ENCODE data around the gene CAMLG. TPM values are rescaled to one million over a fixed set of nuclear protein-coding genes. Genes with fewer than 3 reads are reported as not detected.

CAMLG gene
- total RNA-seq, 1 donor from 2014 or later, result 27.7 TPM

DNA sequence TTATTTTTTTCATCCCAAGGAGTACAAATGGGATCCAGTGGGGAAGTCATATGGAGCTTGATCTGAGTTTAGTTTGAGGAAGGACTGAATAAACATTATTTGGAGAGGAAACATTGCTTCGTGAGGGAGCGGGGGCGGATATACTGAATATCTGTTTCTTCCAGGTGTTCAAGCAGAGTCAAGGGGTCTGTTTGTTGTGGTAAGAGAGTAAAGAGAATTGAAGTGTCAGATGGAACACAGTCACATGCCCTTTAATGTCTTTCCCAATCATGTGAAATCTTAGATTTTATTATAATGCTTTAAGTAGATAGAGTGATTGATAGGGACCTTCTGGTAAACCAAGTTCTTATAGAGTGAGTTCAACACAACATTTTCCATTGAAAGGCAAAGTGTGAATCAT, 53.9 kb downstream of the CAMLG start:
- H3K4me1 ChIP-seq (ENCODE audit: insufficient read depth, low read length), result no peaks in the 10 kb centered on the region
- no peaks in the 10 kb centered on the region for H3K9me3 Mint-ChIP-seq (ENCODE audit: unreplicated experiment)
- H3K27ac ChIP-seq (ENCODE audit: low read depth, low read length), result no peak overlapping the region
- H3K27me3 Mint-ChIP-seq (ENCODE audit: low read depth, unreplicated experiment), result no peaks in the 10 kb centered on the region
- no peaks in the 10 kb centered on the region for H3K27me3 ChIP-seq (ENCODE audit: insufficient read depth, low read length)
- H3K36me3 ChIP-seq (ENCODE audit: insufficient read depth, low read length), result peaks cover 46% of the 10 kb centered on the region
- peaks cover 12% of the 10 kb centered on the region for H4K20me1 ChIP-seq (ENCODE audit: insufficient read depth, low read length)
- H3K9me3 ChIP-seq (ENCODE audit: insufficient read depth, low read depth, low read length), result no peaks in the 10 kb centered on the region
- no peak overlapping the region for H3K4me3 Mint-ChIP-seq (ENCODE audit: unreplicated experiment)
- no peaks in the 10 kb centered on the region for H3K79me2 ChIP-seq (ENCODE audit: insufficient read depth, low read length)
- H3K27ac Mint-ChIP-seq (ENCODE audit: unreplicated experiment), result no peak overlapping the region
- H3K4me1 Mint-ChIP-seq (ENCODE audit: low read depth, unreplicated experiment), result peaks cover 16% of the 10 kb centered on the region
- no peak for DNase-seq (ENCODE audit: low read depth)
- FAIRE-seq, result no peak
- H3K4me2 ChIP-seq (ENCODE audit: low read length), result no peak overlapping the region
- TF ChIP-seq, protein P1, sequence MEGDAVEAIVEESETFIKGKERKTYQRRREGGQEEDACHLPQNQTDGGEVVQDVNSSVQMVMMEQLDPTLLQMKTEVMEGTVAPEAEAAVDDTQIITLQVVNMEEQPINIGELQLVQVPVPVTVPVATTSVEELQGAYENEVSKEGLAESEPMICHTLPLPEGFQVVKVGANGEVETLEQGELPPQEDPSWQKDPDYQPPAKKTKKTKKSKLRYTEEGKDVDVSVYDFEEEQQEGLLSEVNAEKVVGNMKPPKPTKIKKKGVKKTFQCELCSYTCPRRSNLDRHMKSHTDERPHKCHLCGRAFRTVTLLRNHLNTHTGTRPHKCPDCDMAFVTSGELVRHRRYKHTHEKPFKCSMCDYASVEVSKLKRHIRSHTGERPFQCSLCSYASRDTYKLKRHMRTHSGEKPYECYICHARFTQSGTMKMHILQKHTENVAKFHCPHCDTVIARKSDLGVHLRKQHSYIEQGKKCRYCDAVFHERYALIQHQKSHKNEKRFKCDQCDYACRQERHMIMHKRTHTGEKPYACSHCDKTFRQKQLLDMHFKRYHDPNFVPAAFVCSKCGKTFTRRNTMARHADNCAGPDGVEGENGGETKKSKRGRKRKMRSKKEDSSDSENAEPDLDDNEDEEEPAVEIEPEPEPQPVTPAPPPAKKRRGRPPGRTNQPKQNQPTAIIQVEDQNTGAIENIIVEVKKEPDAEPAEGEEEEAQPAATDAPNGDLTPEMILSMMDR (IDR thresholded peaks at IDR 0.05; ENCODE audit: insufficient read depth, low read depth, low read length), result no peak
- no peak for TF ChIP-seq EZH2 (IDR thresholded peaks at IDR 0.05; ENCODE audit: insufficient read depth, low read length)
- H2AFZ ChIP-seq (ENCODE audit: low read depth, low read length), result no peak overlapping the region
- no peak overlapping the region for H3K9ac ChIP-seq (ENCODE audit: low read length)
- H3K36me3 Mint-ChIP-seq (ENCODE audit: low read depth, unreplicated experiment), result peaks cover 21% of the 10 kb centered on the region
- H3K4me3 ChIP-seq (ENCODE audit: insufficient read depth, low read depth, low read length), result no peak overlapping the region

DNA sequence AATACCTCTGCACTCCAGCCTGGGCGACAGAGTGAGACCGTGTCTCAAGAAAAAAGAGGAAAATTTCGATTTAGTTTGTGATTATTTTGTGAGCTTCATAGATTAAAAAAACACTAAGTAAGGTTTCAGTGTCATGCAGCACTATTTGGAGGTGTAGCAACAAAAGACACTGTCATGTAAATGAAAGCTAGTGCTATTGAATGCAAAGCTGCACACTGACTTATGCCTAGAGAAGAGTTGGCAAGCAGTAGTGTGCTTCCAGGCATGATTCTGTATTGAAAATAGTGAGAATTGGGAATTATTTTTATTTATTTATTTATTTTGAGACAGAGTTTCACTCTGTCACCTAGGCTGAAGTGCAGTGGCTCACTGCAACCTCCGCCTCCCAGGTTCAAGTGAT, 54.8 kb downstream of the CAMLG start:
- no peak overlapping the region for H3K4me3 ChIP-seq (ENCODE audit: insufficient read depth, low read depth, low read length)
- H3K4me1 ChIP-seq (ENCODE audit: insufficient read depth, low read length), result no peaks in the 10 kb centered on the region
- H3K9me3 ChIP-seq (ENCODE audit: insufficient read depth, low read depth, low read length), result no peaks in the 10 kb centered on the region
- no peak for DNase-seq (ENCODE audit: low read depth)
- H3K9ac ChIP-seq (ENCODE audit: low read length), result no peak overlapping the region
- H3K4me3 Mint-ChIP-seq (ENCODE audit: unreplicated experiment), result no peak overlapping the region
- H3K4me2 ChIP-seq (ENCODE audit: low read length), result no peak overlapping the region
- peaks cover 16% of the 10 kb centered on the region for H3K4me1 Mint-ChIP-seq (ENCODE audit: low read depth, unreplicated experiment)
- peaks cover 48% of the 10 kb centered on the region for H3K36me3 ChIP-seq (ENCODE audit: insufficient read depth, low read length)
- peaks cover 22% of the 10 kb centered on the region for H3K36me3 Mint-ChIP-seq (ENCODE audit: low read depth, unreplicated experiment)
- no peak for FAIRE-seq
- no peaks in the 10 kb centered on the region for H3K27me3 ChIP-seq (ENCODE audit: insufficient read depth, low read length)
- no peak overlapping the region for H2AFZ ChIP-seq (ENCODE audit: low read depth, low read length)
- no peaks in the 10 kb centered on the region for H3K79me2 ChIP-seq (ENCODE audit: insufficient read depth, low read length)
- TF ChIP-seq, protein P1 (IDR thresholded peaks at IDR 0.05; ENCODE audit: insufficient read depth, low read depth, low read length), result no peak
- TF ChIP-seq EZH2 (IDR thresholded peaks at IDR 0.05; ENCODE audit: insufficient read depth, low read length), result no peak
- no peaks in the 10 kb centered on the region for H3K27me3 Mint-ChIP-seq (ENCODE audit: low read depth, unreplicated experiment)
- no peak overlapping the region for H3K27ac Mint-ChIP-seq (ENCODE audit: unreplicated experiment)
- H3K9me3 Mint-ChIP-seq (ENCODE audit: unreplicated experiment), result no peaks in the 10 kb centered on the region
- no peak overlapping the region for H3K27ac ChIP-seq (ENCODE audit: low read depth, low read length)
- peaks cover 5% of the 10 kb centered on the region for H4K20me1 ChIP-seq (ENCODE audit: insufficient read depth, low read length)

DNA sequence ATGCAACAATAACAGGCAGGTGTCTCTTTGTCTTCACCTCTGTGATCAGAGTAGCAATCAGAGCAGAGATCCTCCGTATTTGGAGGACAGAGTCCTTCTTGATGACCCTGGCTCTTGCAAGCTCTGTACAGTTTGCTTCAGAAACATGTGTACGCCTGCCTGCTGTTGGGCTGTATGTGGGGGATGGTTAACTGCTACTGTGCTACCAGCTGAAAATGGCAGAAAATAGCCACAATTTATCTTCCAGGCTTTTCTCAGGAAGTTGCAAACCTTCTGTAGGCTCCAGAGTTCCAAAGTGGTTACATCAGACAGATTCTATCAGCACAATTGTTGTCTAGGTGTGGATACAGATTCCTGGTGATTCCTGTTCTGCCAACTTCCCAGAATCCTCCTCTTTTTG, 55.7 kb downstream of the CAMLG start:
- Histone ChIP-seq H3K4me1 (ENCODE audit: insufficient read depth, low read length) (no peaks in the 10 kb centered on the region), H2AFZ (ENCODE audit: low read depth, low read length) (no peak overlapping the region), H3K4me2 (ENCODE audit: low read length) (no peak overlapping the region), H3K4me3 (ENCODE audit: insufficient read depth, low read depth, low read length) (no peak overlapping the region), H4K20me1 (ENCODE audit: insufficient read depth, low read length) (peaks cover 3% of the 10 kb centered on the region), H3K79me2 (ENCODE audit: insufficient read depth, low read length) (no peaks in the 10 kb centered on the region), H3K27ac (ENCODE audit: low read depth, low read length) (no peak overlapping the region), H3K36me3 (ENCODE audit: insufficient read depth, low read length) (peaks cover 45% of the 10 kb centered on the region), H3K9me3 (ENCODE audit: insufficient read depth, low read depth, low read length) (no peaks in the 10 kb centered on the region), H3K9ac (ENCODE audit: low read length) (no peak overlapping the region), H3K27me3 (ENCODE audit: insufficient read depth, low read length) (no peaks in the 10 kb centered on the region)
- Mint-ChIP-seq H3K4me1 (ENCODE audit: low read depth, unreplicated experiment) (peaks cover 16% of the 10 kb centered on the region), H3K27ac (ENCODE audit: unreplicated experiment) (peak overlapping the region; percentile 92), H3K27me3 (ENCODE audit: low read depth, unreplicated experiment) (no peaks in the 10 kb centered on the region), H3K4me3 (ENCODE audit: unreplicated experiment) (peak overlapping the region; percentile 65), H3K36me3 (ENCODE audit: low read depth, unreplicated experiment) (peaks cover 21% of the 10 kb centered on the region), H3K9me3 (ENCODE audit: unreplicated experiment) (no peaks in the 10 kb centered on the region)
- TF ChIP-seq EZH2 (IDR thresholded peaks at IDR 0.05; ENCODE audit: insufficient read depth, low read length), result no peak
- TF ChIP-seq, protein P1 (IDR thresholded peaks at IDR 0.05; ENCODE audit: insufficient read depth, low read depth, low read length), result no peak
- peak; percentile 33 for DNase-seq (ENCODE audit: low read depth)
- no peak for FAIRE-seq
